ENCODE data around the gene SH3GL3. TPM values are rescaled to one million over a fixed set of nuclear protein-coding genes. Genes with fewer than 3 reads are reported as not detected.

The SH3GL3 gene
- total RNA-seq, 2 experiments from 2014 or later = not detected

GRCh38 chr15:83471307-83471866 is 24.2 kb downstream of the SH3GL3 start:
- H3K4me1 ChIP-seq (ENCODE audit: insufficient read depth, low read length) = no peaks in the 10 kb centered on the region
- no peaks in the 10 kb centered on the region for H3K36me3 ChIP-seq (ENCODE audit: insufficient read depth, low read length)
- CTCF ChIA-PET = no interaction called here
- TF ChIP-seq, protein P1, sequence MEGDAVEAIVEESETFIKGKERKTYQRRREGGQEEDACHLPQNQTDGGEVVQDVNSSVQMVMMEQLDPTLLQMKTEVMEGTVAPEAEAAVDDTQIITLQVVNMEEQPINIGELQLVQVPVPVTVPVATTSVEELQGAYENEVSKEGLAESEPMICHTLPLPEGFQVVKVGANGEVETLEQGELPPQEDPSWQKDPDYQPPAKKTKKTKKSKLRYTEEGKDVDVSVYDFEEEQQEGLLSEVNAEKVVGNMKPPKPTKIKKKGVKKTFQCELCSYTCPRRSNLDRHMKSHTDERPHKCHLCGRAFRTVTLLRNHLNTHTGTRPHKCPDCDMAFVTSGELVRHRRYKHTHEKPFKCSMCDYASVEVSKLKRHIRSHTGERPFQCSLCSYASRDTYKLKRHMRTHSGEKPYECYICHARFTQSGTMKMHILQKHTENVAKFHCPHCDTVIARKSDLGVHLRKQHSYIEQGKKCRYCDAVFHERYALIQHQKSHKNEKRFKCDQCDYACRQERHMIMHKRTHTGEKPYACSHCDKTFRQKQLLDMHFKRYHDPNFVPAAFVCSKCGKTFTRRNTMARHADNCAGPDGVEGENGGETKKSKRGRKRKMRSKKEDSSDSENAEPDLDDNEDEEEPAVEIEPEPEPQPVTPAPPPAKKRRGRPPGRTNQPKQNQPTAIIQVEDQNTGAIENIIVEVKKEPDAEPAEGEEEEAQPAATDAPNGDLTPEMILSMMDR (IDR thresholded peaks at IDR 0.05) = no peak
- POLR2A ChIA-PET = no interaction called here
- no peaks in the 10 kb centered on the region for H3K9me3 ChIP-seq (ENCODE audit: control insufficient read depth in 1 of 2, insufficient read depth in 1 of 2, low read length in 2 of 2)
- no peak overlapping the region for H3K4me3 ChIP-seq (ENCODE audit: low read length)
- no peaks in the 10 kb centered on the region for H3K9me3 Mint-ChIP-seq
- H3K27ac ChIP-seq (ENCODE audit: low read depth in 1 of 2, low read length in 2 of 2) = no peak overlapping the region
- DNase-seq = no peak
- no peaks in the 10 kb centered on the region for H3K36me3 Mint-ChIP-seq (ENCODE audit: low read depth)
- H3K27me3 ChIP-seq (ENCODE audit: control insufficient read depth in 1 of 2, insufficient read depth in 2 of 2, low read length in 2 of 2) = no peaks in the 10 kb centered on the region
- no peaks in the 10 kb centered on the region for H3K4me1 Mint-ChIP-seq (ENCODE audit: low read depth)
- H3K27ac Mint-ChIP-seq = no peak overlapping the region
- H3K27me3 Mint-ChIP-seq = peaks cover 19% of the 10 kb centered on the region
- ATAC-seq (ENCODE audit: poor library complexity) = no peak
- H3K4me3 Mint-ChIP-seq = no peak overlapping the region
- intact Hi-C loops (cut with DNase I, micrococcal nuclease) = no loop called here

DNA sequence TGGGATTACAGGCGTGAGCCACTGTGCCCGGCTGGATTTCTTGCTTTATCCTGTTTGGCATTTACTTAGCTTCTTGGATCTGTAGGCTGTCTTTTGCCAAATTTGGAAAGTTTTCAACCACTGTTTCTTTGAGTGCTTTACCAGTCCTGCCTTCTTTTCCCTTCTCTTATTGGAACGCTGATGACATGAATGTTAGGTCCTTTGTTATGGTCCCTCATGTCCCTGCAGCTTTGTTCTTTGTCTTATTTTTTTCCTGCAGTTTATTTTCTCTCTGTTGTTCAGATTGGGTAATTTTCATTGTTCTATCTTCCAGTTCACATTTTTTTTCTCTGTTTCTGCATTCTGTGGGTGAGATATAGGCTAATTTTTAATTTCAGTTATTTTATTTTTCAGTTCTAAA is 25.0 kb downstream of the SH3GL3 start:
- Histone ChIP-seq H3K4me1 (ENCODE audit: insufficient read depth, low read length) (no peaks in the 10 kb centered on the region), H3K27me3 (ENCODE audit: control insufficient read depth in 1 of 2, insufficient read depth in 2 of 2, low read length in 2 of 2) (no peaks in the 10 kb centered on the region), H3K9me3 (ENCODE audit: control insufficient read depth in 1 of 2, insufficient read depth in 1 of 2, low read length in 2 of 2) (no peaks in the 10 kb centered on the region), H3K27ac (ENCODE audit: low read depth in 1 of 2, low read length in 2 of 2) (no peak overlapping the region), H3K36me3 (ENCODE audit: insufficient read depth, low read length) (no peaks in the 10 kb centered on the region), H3K4me3 (ENCODE audit: low read length) (no peak overlapping the region)
- DNase-seq (no peak), ATAC-seq (ENCODE audit: poor library complexity) (no peak)
- Mint-ChIP-seq H3K9me3 (no peaks in the 10 kb centered on the region), H3K27ac (no peak overlapping the region), H3K36me3 (ENCODE audit: low read depth) (no peaks in the 10 kb centered on the region), H3K4me1 (ENCODE audit: low read depth) (no peaks in the 10 kb centered on the region), H3K27me3 (peaks cover 19% of the 10 kb centered on the region), H3K4me3 (no peak overlapping the region)
- CTCF ChIA-PET = no interaction called here
- POLR2A ChIA-PET = no interaction called here
- TF ChIP-seq, protein P1 (IDR thresholded peaks at IDR 0.05) = no peak
- intact Hi-C loops (cut with DNase I, micrococcal nuclease) = no loop called here

GRCh38 chr15:83472797-83473196 is 25.7 kb downstream of the SH3GL3 start:
- intact Hi-C loops (cut with DNase I, micrococcal nuclease) = no loop called here
- CTCF ChIA-PET = no interaction called here

More at GRCh38 chr15:83472797-83473196, 25.7 kb downstream of the SH3GL3 start:
- no peak overlapping the region for H3K4me3 ChIP-seq (ENCODE audit: low read length)
- Mint-ChIP-seq H3K4me3 (no peak overlapping the region), H3K27ac (no peak overlapping the region), H3K27me3 (peaks cover 21% of the 10 kb centered on the region), H3K9me3 (no peaks in the 10 kb centered on the region), H3K4me1 (ENCODE audit: low read depth) (no peaks in the 10 kb centered on the region), H3K36me3 (ENCODE audit: low read depth) (no peaks in the 10 kb centered on the region)
- no peak overlapping the region for H3K27ac ChIP-seq (ENCODE audit: low read depth in 1 of 2, low read length in 2 of 2)
- POLR2A ChIA-PET = no interaction called here
- no peaks in the 10 kb centered on the region for H3K36me3 ChIP-seq (ENCODE audit: insufficient read depth, low read length)
- no peaks in the 10 kb centered on the region for H3K4me1 ChIP-seq (ENCODE audit: insufficient read depth, low read length)
- H3K27me3 ChIP-seq (ENCODE audit: control insufficient read depth in 1 of 2, insufficient read depth in 2 of 2, low read length in 2 of 2) = no peaks in the 10 kb centered on the region
- H3K9me3 ChIP-seq (ENCODE audit: control insufficient read depth in 1 of 2, insufficient read depth in 1 of 2, low read length in 2 of 2) = no peaks in the 10 kb centered on the region
- TF ChIP-seq, protein P1 (IDR thresholded peaks at IDR 0.05) = no peak
- DNase-seq (no peak), ATAC-seq (ENCODE audit: poor library complexity) (no peak)
